Measurements from ENCODE around the gene PPP1R10. TPM values are rescaled to one million over a fixed set of nuclear protein-coding genes. Genes with fewer than 3 reads are reported as not detected.
"Not testable (repeated sequence)": the region's sequence is repeated elsewhere in the genome, so short reads cannot be mapped to it uniquely, and the experiment has no call there.

PPP1R10 gene
- total and polyA plus RNA-seq, 7 donors, result 5.5 to 42.5 (median 27.1) TPM

GRCh38 chr6:30598912-30599624, 18.0 kb downstream of the PPP1R10 start:
- Histone ChIP-seq H3K4me1 (no peaks in the 10 kb centered on the region), H3K4me3 (no peak overlapping the region), H3K27ac (no peak overlapping the region), H3K9me3 (no peaks in the 10 kb centered on the region), H3K27me3 (ENCODE audit: insufficient read depth in 3 of 3, low read length in 2 of 3) (no peaks in the 10 kb centered on the region), H3K36me3 (ENCODE audit: insufficient read depth in 1 of 2, low read depth in 1 of 2) (peaks cover 10 to 55% of the 10 kb centered on the region in 2 donors)
- intact Hi-C loops (cut with DNase I), result loop anchor here (5.0 kb wide), 2 partner anchors 52 to 57 kb away; no protein-coding TSS in a partner anchor
- 62 to 68% (median 66%) methylated on average over 12 of the region's 12 CpGs for WGBS, 3 donors
- ATAC-seq, result peak in 3 of 4 donors; percentile 14 to 23 (median 22)
- no peak for TF ChIP-seq CTCF (IDR thresholded peaks at IDR 0.05)
- no peak for DNase-seq

GRCh38 chr6:30597315-30598144, 19.5 kb downstream of the PPP1R10 start:
- not testable (repeated sequence) for H3K27ac ChIP-seq; H3K27me3 ChIP-seq (ENCODE audit: insufficient read depth in 3 of 3, low read length in 2 of 3); H3K4me3 ChIP-seq; H3K4me1 ChIP-seq; H3K9me3 ChIP-seq
- peaks cover 5 to 55% of the 10 kb centered on the region in 2 donors for H3K36me3 ChIP-seq (ENCODE audit: insufficient read depth in 1 of 2, low read depth in 1 of 2)
- DNase-seq (peak; percentile 68 to 71), ATAC-seq (peak; percentile 55 to 81 (median 78))
- 72 to 74% (median 73%) methylated on average over 15 of the region's 15 CpGs for WGBS, 3 donors
- intact Hi-C loops (cut with DNase I), result loop anchor here (5.0 kb wide), 2 partner anchors 50 to 55 kb away; no protein-coding TSS in a partner anchor
- peak; percentile 72 for TF ChIP-seq CTCF (IDR thresholded peaks at IDR 0.05)

GRCh38 chr6:30592287-30592686, 24.8 kb downstream of the PPP1R10 start:
- 97 to 100% (median 98%) methylated on average over 1 of the region's 1 CpG for WGBS, 3 donors
- intact Hi-C loops (cut with DNase I), result no loop called here

GRCh38 chr6:30591008-30591407, 26.0 kb downstream of the PPP1R10 start:
- ATAC-seq (peak in 3 of 4 donors; percentile 22 to 50 (median 45)), DNase-seq (no peak)
- Histone ChIP-seq H3K4me1 (peaks cover 10% of the 10 kb centered on the region), H3K36me3 (ENCODE audit: insufficient read depth in 1 of 2, low read depth in 1 of 2) (peaks cover 22 to 95% of the 10 kb centered on the region in 2 donors), H3K27ac (peak overlapping the region; percentile 56), H3K4me3 (no peak overlapping the region), H3K9me3 (no peaks in the 10 kb centered on the region), H3K27me3 (ENCODE audit: insufficient read depth in 3 of 3, low read length in 2 of 3) (no peaks in the 10 kb centered on the region)
- 40 to 69% (median 48%) methylated on average over 1 of the region's 1 CpG for WGBS, 3 donors
- intact Hi-C loops (cut with DNase I), result no loop called here
- no peak for TF ChIP-seq CTCF (IDR thresholded peaks at IDR 0.05)

More at GRCh38 chr6:30592287-30592686, 24.8 kb downstream of the PPP1R10 start:
- H3K4me3 ChIP-seq, result no peak overlapping the region
- H3K27ac ChIP-seq, result peak overlapping the region; percentile 16
- ATAC-seq (no peak), DNase-seq (no peak)
- TF ChIP-seq CTCF (IDR thresholded peaks at IDR 0.05), result no peak
- peaks cover 10% of the 10 kb centered on the region for H3K4me1 ChIP-seq
- H3K9me3 ChIP-seq, result no peaks in the 10 kb centered on the region
- H3K27me3 ChIP-seq (ENCODE audit: insufficient read depth in 3 of 3, low read length in 2 of 3), result no peaks in the 10 kb centered on the region
- H3K36me3 ChIP-seq (ENCODE audit: insufficient read depth in 1 of 2, low read depth in 1 of 2), result peaks cover 16 to 82% of the 10 kb centered on the region in 2 donors
